Mesodermal cell (in vitro differentiated cells): ENCODE results near the gene HSD17B13.
"Not testable (repeated sequence)": the region's sequence is repeated elsewhere in the genome, so short reads cannot be mapped to it uniquely, and the experiment has no call there.

Experiments used
- H3K27ac ChIP-seq: 2 replicates; pipeline ENCODE4 v1.7.0; 2013; ENCODE audit warnings: mild to moderate bottlenecking, low read depth, low read length, moderate library complexity; ENCODE audit not compliant: severe bottlenecking
- H3K36me3 ChIP-seq: 2 replicates; pipeline ENCODE4 v1.7.1; 2013; ENCODE audit warnings: mild to moderate bottlenecking, low read length, moderate library complexity; ENCODE audit not compliant: control insufficient read depth, insufficient read depth
- H3K4me1 ChIP-seq: one replicate; pipeline ENCODE4 v1.7.1; 2013; ENCODE audit warnings: mild to moderate bottlenecking, low read length; ENCODE audit not compliant: insufficient read depth, control insufficient read depth, poor library complexity, severe bottlenecking
- H3K4me3 ChIP-seq: 2 replicates; pipeline ENCODE4 v1.7.0; 2013; ENCODE audit warnings: low read length, control low read depth, mild to moderate bottlenecking; ENCODE audit not compliant: insufficient read depth, poor library complexity, severe bottlenecking; ENCODE audit errors: extremely low read depth
- H3K9me3 ChIP-seq: 2 replicates; pipeline ENCODE4 v1.7.1; 2013; ENCODE audit warnings: mild to moderate bottlenecking, low read length, moderate library complexity; ENCODE audit not compliant: control insufficient read depth
- WGBS, 2 experiments: methylation state at CpG; one replicate each; pipeline ENCODE4 v1.1.5; 2013; ENCODE audit warnings: missing lambda C conversion rate in 2 of 2; ENCODE audit not compliant: insufficient coverage in 2 of 2; 5-methylcytosine and 5-hydroxymethylcytosine counted together

HSD17B13 gene

DNA sequence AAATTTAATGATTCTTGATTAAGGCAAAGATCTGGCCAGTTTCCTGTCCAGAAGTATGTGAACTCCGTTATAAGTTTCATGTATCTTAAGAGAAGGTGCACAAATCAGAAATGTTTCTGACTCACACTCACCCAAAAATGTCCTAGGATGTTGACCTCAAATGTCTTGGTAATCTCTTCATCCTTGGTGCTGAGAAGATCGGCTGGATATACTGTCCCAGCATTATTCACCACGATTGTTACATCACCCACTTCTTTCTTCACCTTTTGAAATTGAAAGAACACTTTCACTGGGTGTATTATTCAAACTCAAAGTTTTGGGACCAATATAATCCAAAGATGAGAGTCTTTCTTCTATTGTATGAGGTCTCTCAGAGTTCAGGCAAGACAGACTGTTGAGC, 5.7 kb downstream of the HSD17B13 start:
- no peak overlapping the region for H3K27ac ChIP-seq
- H3K4me3 ChIP-seq = no peak overlapping the region
- WGBS, 2 experiments = 90% methylated on average over 2 of the region's 3 CpGs; no CpG with 5 or more reads in 1 of the 2 experiments
- no peaks in the 10 kb centered on the region for H3K4me1 ChIP-seq
- no peaks in the 10 kb centered on the region for H3K9me3 ChIP-seq
- no peaks in the 10 kb centered on the region for H3K36me3 ChIP-seq

DNA sequence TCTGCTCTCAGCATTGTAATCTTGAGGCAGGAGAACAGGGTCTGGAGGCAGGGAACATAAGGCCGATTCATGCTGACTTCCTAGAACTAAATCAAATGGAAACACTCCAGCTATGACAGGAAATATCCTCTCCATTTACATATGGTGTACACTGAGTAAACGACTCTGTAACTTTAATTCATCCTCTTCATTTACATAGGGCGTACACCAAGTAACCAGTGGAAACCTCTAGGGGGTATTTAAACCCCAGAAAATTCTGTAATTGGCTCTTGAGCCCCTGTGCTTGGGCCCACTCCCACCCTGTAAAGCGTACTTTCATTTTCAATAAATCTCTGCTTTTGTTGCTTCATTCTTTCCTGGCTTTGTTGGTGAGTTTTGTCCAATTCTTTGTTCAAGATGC, 7.7 kb downstream of the HSD17B13 start:
- H3K4me1 ChIP-seq, H3K9me3 ChIP-seq, H3K4me3 ChIP-seq, H3K36me3 ChIP-seq, H3K27ac ChIP-seq: not testable (repeated sequence)
- 78 to 95% methylated on average over 2 to 3 of the region's 4 CpGs for whole genome bisulfite sequencing, 2 experiments

DNA sequence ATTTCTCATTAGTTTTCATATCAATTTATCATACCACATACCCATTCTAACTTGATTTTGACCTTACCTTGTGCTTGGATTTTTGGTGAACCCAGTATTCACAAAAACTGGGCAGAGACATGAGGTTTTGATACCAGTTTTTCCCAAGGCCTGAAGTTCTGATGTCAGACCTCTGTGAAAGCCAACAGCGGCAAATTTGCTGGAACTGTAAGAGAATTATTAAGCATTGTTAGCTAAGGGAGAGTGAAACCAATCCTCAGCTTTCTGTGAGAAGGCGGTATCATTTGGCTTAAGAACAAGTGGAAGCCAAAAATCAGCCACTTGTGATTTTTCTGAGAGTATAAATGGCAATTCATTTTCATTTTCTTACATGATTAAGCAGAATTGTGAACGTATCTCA, 8.9 kb downstream of the HSD17B13 start:
- Histone ChIP-seq H3K9me3 (no peaks in the 10 kb centered on the region), H3K27ac (no peak overlapping the region), H3K4me3 (no peak overlapping the region), H3K36me3 (no peaks in the 10 kb centered on the region), H3K4me1 (no peaks in the 10 kb centered on the region)
- 87 to 100% methylated on average over 2 of the region's 3 CpGs for WGBS, 2 experiments

DNA sequence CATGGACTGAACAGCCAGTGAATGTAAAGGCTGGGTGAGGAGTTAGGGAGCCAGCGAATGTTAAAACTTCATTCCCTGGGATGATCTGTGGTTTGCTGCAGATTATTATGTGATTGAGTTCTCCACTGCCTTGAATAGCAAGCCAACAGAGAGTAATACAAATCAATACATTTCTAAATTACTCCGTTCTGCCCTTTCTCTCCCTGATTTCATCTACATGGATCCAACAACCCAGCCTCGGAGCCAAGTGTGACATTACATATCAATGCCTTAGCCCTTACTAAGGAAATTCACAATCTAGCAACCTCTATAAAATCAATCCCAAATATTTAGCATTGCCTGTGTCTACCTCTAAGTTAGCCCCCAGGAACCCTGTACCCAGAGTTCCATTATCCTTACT, 11.0 kb downstream of the HSD17B13 start:
- Histone ChIP-seq H3K9me3 (no peaks in the 10 kb centered on the region), H3K4me3 (no peak overlapping the region), H3K36me3 (no peaks in the 10 kb centered on the region), H3K4me1 (no peaks in the 10 kb centered on the region), H3K27ac (no peak overlapping the region)
- whole genome bisulfite sequencing, 2 experiments = 88 to 95% methylated on average over 2 of the region's 3 CpGs

DNA sequence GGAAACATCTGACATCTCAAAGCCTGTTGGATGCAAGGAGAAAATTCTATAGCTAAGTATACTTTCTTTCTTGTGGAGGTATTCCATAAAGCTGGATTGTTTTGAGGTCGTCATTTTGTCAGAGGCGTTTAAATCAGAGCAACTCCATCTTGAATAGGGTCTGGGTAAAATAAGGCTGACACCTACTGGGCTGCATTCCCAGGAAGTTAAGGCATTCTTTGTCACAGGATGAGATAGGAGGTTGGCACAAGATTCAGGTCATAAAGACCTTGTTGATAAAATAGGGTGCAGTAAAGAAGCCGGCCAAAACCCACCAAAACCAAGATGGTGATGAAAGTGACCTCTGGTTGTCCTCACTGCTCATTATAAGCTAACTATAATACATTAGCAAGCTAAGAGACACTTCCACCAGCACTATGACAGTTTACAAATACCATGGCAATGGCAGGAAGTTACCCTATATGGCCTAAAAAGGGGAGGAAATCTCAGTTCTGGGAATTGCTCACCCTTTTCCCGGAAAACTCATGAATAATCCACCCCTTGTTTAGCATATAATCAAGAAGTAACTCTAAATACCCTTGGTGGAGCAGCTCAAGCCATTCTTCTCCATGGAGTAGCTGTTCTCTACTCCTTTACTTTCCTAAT, 11.9 kb downstream of the HSD17B13 start:
- H3K4me3 ChIP-seq = no peak overlapping the region
- no peaks in the 10 kb centered on the region for H3K9me3 ChIP-seq
- no peak overlapping the region for H3K27ac ChIP-seq
- H3K4me1 ChIP-seq = no peaks in the 10 kb centered on the region
- no peaks in the 10 kb centered on the region for H3K36me3 ChIP-seq
- WGBS, 2 experiments = 68% methylated on average over 3 of the region's 4 CpGs; no CpG with 5 or more reads in 1 of the 2 experiments

DNA sequence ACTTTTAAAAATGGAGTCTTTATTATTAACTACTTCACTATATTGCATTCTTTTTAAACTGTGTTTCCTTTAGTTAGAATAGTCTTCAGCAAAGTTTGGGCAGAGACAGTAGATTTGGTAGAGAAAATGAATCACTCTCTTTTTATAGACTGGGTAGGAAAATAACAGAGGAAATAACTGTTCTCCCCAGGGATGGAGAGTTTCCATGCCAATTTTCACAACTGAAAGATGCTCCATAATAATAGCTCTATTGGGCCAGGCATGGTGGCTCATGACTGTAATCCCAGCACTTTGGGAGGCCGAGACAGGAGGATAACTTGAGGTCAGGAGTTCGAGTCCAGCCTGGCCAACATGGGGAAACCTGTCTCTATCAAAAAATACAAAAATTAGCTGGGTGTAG, 13.1 kb downstream of the HSD17B13 start:
- Histone ChIP-seq H3K36me3 (no peaks in the 10 kb centered on the region), H3K4me1 (no peaks in the 10 kb centered on the region), H3K9me3 (no peaks in the 10 kb centered on the region), H3K27ac (no peak overlapping the region), H3K4me3 (no peak overlapping the region)
- WGBS, 2 experiments = 100% methylated on average over 2 of the region's 2 CpGs; no CpG with 5 or more reads in 1 of the 2 experiments

DNA sequence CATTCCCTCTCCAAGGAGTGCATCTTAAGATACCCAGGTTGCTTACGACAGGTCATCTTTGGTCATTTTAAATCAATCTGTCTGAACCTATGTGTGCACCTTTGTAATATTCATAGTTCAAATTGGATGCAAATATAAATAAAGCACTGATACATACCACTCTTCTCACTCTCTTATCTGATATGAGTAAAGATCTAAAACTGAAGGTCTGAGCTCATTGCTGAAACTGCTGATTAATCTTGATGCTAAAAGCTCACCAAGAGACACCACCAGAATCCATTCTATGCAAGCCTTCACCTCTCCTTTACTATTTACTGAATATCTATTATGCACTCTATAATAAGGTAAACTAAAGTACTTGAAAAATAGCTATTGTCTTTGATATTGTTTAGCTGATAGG, 16.6 kb downstream of the HSD17B13 start:
- no peaks in the 10 kb centered on the region for H3K4me1 ChIP-seq
- no CpG with 5 or more reads among the region's 1 CpG for WGBS, 2 experiments
- no peak overlapping the region for H3K27ac ChIP-seq
- no peak overlapping the region for H3K4me3 ChIP-seq
- no peaks in the 10 kb centered on the region for H3K36me3 ChIP-seq
- H3K9me3 ChIP-seq = no peaks in the 10 kb centered on the region

DNA sequence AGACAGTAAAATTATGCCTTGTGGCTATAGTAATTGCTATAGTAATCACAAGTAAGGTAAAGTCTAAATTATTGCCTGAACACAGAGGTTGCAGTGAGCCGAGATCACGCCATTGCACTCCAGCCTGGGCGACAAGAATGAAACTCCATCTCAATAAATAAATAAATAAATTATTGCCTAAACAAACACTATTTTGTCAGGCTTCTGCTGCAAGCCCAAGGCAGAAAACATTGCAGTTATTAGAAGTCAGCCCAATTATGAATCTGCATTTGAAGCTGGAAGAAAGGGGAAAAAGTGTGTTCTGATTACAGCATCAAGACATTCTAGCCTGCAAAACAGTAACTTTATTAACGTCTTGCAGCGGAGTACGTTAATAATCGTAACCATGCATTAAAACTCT, 17.1 kb downstream of the HSD17B13 start:
- no peaks in the 10 kb centered on the region for H3K36me3 ChIP-seq
- H3K4me3 ChIP-seq = no peak overlapping the region
- 84 to 96% methylated on average over 4 of the region's 7 CpGs for WGBS, 2 experiments
- no peaks in the 10 kb centered on the region for H3K4me1 ChIP-seq
- no peaks in the 10 kb centered on the region for H3K9me3 ChIP-seq
- no peak overlapping the region for H3K27ac ChIP-seq

DNA sequence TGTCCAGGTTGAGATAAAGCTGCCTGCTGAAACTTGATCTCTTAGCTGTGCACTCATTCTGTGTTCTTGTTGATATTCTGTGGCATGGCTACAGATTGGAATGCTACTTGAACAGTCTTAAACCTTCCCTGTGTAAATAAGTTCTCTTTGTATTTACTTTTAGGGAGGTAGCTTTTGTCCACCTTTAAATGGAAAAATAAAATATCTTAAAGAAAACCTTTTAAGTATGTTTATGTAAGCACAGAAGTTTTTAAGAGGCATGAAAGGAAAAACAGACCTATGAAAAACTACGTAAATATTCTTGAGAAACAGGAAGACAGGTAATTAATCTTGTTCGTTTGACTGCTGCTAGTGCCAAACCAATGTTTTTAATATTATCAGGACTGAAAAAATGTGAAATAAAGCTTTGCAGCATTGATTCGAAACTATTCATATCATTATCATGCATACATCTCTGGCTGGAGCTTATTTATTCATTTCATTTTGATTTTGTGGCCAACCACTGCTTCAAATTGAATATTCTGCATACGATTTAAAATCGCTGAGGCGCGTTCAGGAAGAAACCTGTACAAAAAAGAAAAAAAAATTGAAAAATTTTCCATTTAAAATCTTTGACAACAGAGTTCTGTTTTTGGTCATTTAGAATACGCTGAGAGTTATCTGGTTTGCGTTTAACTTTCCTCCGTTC, 17.8 kb downstream of the HSD17B13 start:
- no peaks in the 10 kb centered on the region for H3K36me3 ChIP-seq
- H3K27ac ChIP-seq = no peak overlapping the region
- no peak overlapping the region for H3K4me3 ChIP-seq
- H3K4me1 ChIP-seq = no peaks in the 10 kb centered on the region
- 92 to 100% methylated on average over 2 to 4 of the region's 10 CpGs for WGBS, 2 experiments
- no peaks in the 10 kb centered on the region for H3K9me3 ChIP-seq

DNA sequence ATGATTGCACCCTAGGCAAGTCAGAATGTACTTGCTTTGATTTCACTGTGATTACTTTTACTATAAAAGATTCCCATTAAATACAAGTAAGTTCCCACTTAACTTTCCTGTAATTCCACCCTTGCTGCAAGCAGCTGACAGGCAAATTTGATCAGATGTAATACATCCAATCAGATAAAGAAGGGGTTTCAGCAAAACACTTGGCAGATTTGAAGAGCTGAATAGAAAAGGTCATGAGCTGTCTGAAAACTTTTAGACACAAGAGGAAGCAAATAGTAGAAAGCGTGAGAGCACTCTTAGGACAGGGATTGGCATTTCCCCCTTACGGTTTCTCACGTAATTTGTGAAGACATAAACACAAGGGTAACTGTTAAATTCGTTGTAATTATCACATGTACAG, 22.8 kb downstream of the HSD17B13 start:
- H3K36me3 ChIP-seq = no peaks in the 10 kb centered on the region

DNA sequence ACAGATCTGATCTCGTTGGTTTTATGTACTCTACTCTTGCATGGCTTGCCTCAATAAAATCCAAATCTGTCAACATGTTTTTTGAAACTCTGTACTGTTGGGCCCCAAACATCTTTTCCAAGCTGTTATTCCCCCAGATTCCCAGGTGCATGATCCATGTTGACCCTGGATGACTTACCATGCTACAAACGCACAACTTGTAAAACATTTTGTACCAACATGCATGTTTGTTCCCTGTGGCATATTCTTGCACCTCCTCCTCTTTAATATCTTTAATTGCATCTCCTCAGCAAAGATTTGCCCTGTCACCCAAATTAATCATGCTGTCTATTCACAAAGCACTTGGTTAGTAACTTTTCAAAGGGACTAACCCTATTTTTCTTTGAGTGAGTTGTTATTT, 24.3 kb downstream of the HSD17B13 start:
- Histone ChIP-seq H3K9me3 (peaks cover under 1% of the 10 kb centered on the region), H3K4me1 (no peaks in the 10 kb centered on the region), H3K4me3 (no peak overlapping the region), H3K36me3 (no peaks in the 10 kb centered on the region), H3K27ac (no peak overlapping the region)
- 85 to 86% methylated on average over 2 of the region's 2 CpGs for WGBS, 2 experiments

More for the DNA sequence above, 22.8 kb downstream of the HSD17B13 start:
- WGBS, 2 experiments = 86 to 97% methylated on average over 1 to 3 of the region's 4 CpGs
- Histone ChIP-seq H3K4me1 (no peaks in the 10 kb centered on the region), H3K4me3 (no peak overlapping the region), H3K9me3 (no peaks in the 10 kb centered on the region), H3K27ac (no peak overlapping the region)
